Mesenchymal stem cell (in vitro differentiated cells and primary cell): ENCODE data around the gene MSI2.

Source experiments
- DNase-seq: peaks from one replicate; pipeline ENCODE4 v3.0.0-alpha.2; 2013
- H2AFZ ChIP-seq: one replicate; pipeline ENCODE4 v1.6.1; 2013; ENCODE audit warnings: low read depth, mild to moderate bottlenecking, control low read depth, inconsistent platforms, low read length, moderate library complexity
- H2AK5ac ChIP-seq: 2 replicates; pipeline ENCODE4 v1.6.1; 2013; ENCODE audit warnings: low read length, moderate library complexity, mild to moderate bottlenecking, inconsistent platforms; ENCODE audit not compliant: severe bottlenecking
- H2BK120ac ChIP-seq: one replicate; pipeline ENCODE4 v1.6.1; 2013; ENCODE audit warnings: low read depth, mild to moderate bottlenecking, inconsistent platforms, low read length, moderate library complexity
- H2BK12ac ChIP-seq, 2 experiments: one replicate each; pipeline ENCODE4 v1.6.1; 2013; ENCODE audit warnings: inconsistent platforms in 2 of 2, low read length in 2 of 2, mild to moderate bottlenecking in 2 of 2, moderate library complexity in 2 of 2, control low read depth in 1 of 2
- H2BK15ac ChIP-seq: one replicate; pipeline ENCODE4 v1.6.1; 2013; ENCODE audit warnings: mild to moderate bottlenecking, low read depth, inconsistent platforms; ENCODE audit not compliant: poor library complexity, severe bottlenecking
- H2BK5ac ChIP-seq: 2 replicates; pipeline ENCODE4 v1.6.1; 2013; ENCODE audit warnings: low read depth, mild to moderate bottlenecking, low read length, control low read depth, inconsistent platforms; ENCODE audit not compliant: poor library complexity, severe bottlenecking
- H3K14ac ChIP-seq, 2 experiments: one replicate each; pipeline ENCODE4 v1.6.1; 2013; ENCODE audit warnings: inconsistent platforms in 2 of 2, low read length in 2 of 2, control low read depth in 1 of 2, mild to moderate bottlenecking in 1 of 2, moderate library complexity in 1 of 2
- H3K18ac ChIP-seq, 2 experiments: one replicate each; pipeline ENCODE4 v1.6.1; 2013; ENCODE audit warnings: inconsistent platforms in 2 of 2, low read length in 2 of 2, control low read depth in 1 of 2, low read depth in 1 of 2, mild to moderate bottlenecking in 1 of 2
- H3K23ac ChIP-seq, 2 experiments: one replicate each; pipeline ENCODE4 v1.6.1; 2013; ENCODE audit warnings: inconsistent platforms in 2 of 2, low read length in 2 of 2, mild to moderate bottlenecking in 2 of 2, moderate library complexity in 2 of 2, control low read depth in 1 of 2
- H3K27ac ChIP-seq: 2 replicates; pipeline ENCODE4 v1.5.1; 2013; ENCODE audit warnings: mild to moderate bottlenecking, moderate library complexity, low read length, control low read depth, inconsistent platforms; ENCODE audit not compliant: poor library complexity, severe bottlenecking
- H3K27me3 ChIP-seq, 2 experiments: 2 replicates each; pipeline versions ENCODE4 v1.6.1 to v1.7.0; 2013; ENCODE audit warnings: low read length in 2 of 2, mild to moderate bottlenecking in 2 of 2, moderate library complexity in 2 of 2, control low read depth in 1 of 2, inconsistent platforms in 1 of 2; ENCODE audit not compliant: control insufficient read depth in 1 of 2, insufficient read depth in 1 of 2
- H3K36me3 ChIP-seq, 2 experiments: 2 replicates each; pipeline versions ENCODE4 v1.6.1 to v1.7.0; 2013; ENCODE audit warnings: low read length in 2 of 2, control low read depth in 1 of 2, inconsistent platforms in 1 of 2, low read depth in 1 of 2, mild to moderate bottlenecking in 1 of 2; ENCODE audit not compliant: insufficient read depth in 2 of 2, control insufficient read depth in 1 of 2
- H3K4ac ChIP-seq, 2 experiments: one replicate each; pipeline ENCODE4 v1.6.1; 2013; ENCODE audit warnings: inconsistent platforms in 2 of 2, low read length in 2 of 2, mild to moderate bottlenecking in 2 of 2, moderate library complexity in 2 of 2, control low read depth in 1 of 2, low read depth in 1 of 2
- H3K4me1 ChIP-seq: 2 replicates; pipeline ENCODE4 v1.6.1; 2013; ENCODE audit warnings: low read depth, low read length, control low read depth; ENCODE audit not compliant: control insufficient read depth, insufficient read depth
- H3K4me2 ChIP-seq: 2 replicates; pipeline ENCODE4 v1.6.1; 2013; ENCODE audit warnings: low read length, mild to moderate bottlenecking, inconsistent platforms; ENCODE audit not compliant: poor library complexity, severe bottlenecking
- H3K4me3 ChIP-seq, 2 experiments: 2 replicates each; pipeline versions ENCODE4 v1.5.1 to v1.7.0; 2013; ENCODE audit warnings: low read length in 2 of 2, mild to moderate bottlenecking in 2 of 2, control low read depth in 1 of 2, low read depth in 1 of 2; ENCODE audit not compliant: insufficient read depth in 1 of 2
- H3K79me1 ChIP-seq: replicated peaks from 2 replicates; pipeline ENCODE4 v1.6.1; 2013; ENCODE audit warnings: mild to moderate bottlenecking, control low read depth, low read length, inconsistent platforms; ENCODE audit not compliant: poor library complexity, severe bottlenecking
- H3K9ac ChIP-seq: 2 replicates; pipeline ENCODE4 v1.7.0; 2013; ENCODE audit warnings: mild to moderate bottlenecking, low read length, moderate library complexity
- H3K9me3 ChIP-seq: 2 replicates; pipeline ENCODE4 v1.7.0; 2013; ENCODE audit warnings: mild to moderate bottlenecking, low read length; ENCODE audit not compliant: control insufficient read depth
- H4K8ac ChIP-seq: one replicate; pipeline ENCODE4 v1.6.1; 2013; ENCODE audit warnings: inconsistent platforms, mild to moderate bottlenecking, low read length, moderate library complexity
- H4K91ac ChIP-seq: one replicate; pipeline ENCODE4 v1.6.1; 2013; ENCODE audit warnings: mild to moderate bottlenecking, low read length, inconsistent platforms
- WGBS: methylation state at CpG from one replicate; pipeline ENCODE4 v1.1.7; 2013; ENCODE audit warnings: mixed read lengths; 5-methylcytosine and 5-hydroxymethylcytosine counted together

Gene MSI2

GRCh38 chr17:57355090-57355859, 99.0 kb downstream of the MSI2 start:
- H3K27me3 ChIP-seq: no peaks in the 10 kb centered on the region
- no peak overlapping the region for H4K8ac ChIP-seq
- H3K23ac ChIP-seq: no peak overlapping the region
- H3K9me3 ChIP-seq: no peaks in the 10 kb centered on the region
- H3K27ac ChIP-seq: no peak overlapping the region
- H2BK15ac ChIP-seq: peak overlapping the region; percentile 62
- H3K4me1 ChIP-seq: peaks cover 5% of the 10 kb centered on the region
- H3K9ac ChIP-seq: no peak overlapping the region
- H2AFZ ChIP-seq: no peak overlapping the region
- H2BK5ac ChIP-seq: no peak overlapping the region
- no peak overlapping the region for H3K4me2 ChIP-seq
- no peak overlapping the region for H2AK5ac ChIP-seq
- H3K18ac ChIP-seq: no peak overlapping the region
- H3K4me3 ChIP-seq: no peak overlapping the region
- 93% methylated on average over 6 of the region's 6 CpGs for WGBS
- H3K14ac ChIP-seq: no peak overlapping the region
- peak; percentile 23 for DNase-seq
- H3K79me1 ChIP-seq: peaks cover 52% of the 10 kb centered on the region
- peak overlapping the region in 1 of 2 experiments; percentile 0 for H2BK12ac ChIP-seq
- H2BK120ac ChIP-seq: no peak overlapping the region
- H3K4ac ChIP-seq: no peak overlapping the region
- H4K91ac ChIP-seq: no peak overlapping the region
- peaks cover 0 to 14% of the 10 kb centered on the region in 2 experiments for H3K36me3 ChIP-seq

- no peak overlapping the region for H2BK120ac ChIP-seq
- no peak overlapping the region for H3K27ac ChIP-seq
- H3K4me1 ChIP-seq: peaks cover 5% of the 10 kb centered on the region
- H3K27me3 ChIP-seq: no peaks in the 10 kb centered on the region
- H3K14ac ChIP-seq: no peak overlapping the region
- no peaks in the 10 kb centered on the region for H3K9me3 ChIP-seq
- DNase-seq: no peak
- H3K4ac ChIP-seq: no peak overlapping the region
- 88% methylated on average over 4 of the region's 6 CpGs for WGBS
- H4K8ac ChIP-seq: no peak overlapping the region
- H3K79me1 ChIP-seq: peaks cover 44% of the 10 kb centered on the region
- H3K9ac ChIP-seq: no peak overlapping the region
- no peak overlapping the region for H2AFZ ChIP-seq
- peaks cover 0 to 5% of the 10 kb centered on the region in 2 experiments for H3K36me3 ChIP-seq
- H3K4me2 ChIP-seq: no peak overlapping the region
- H3K4me3 ChIP-seq: no peak overlapping the region
- H2BK15ac ChIP-seq: no peak overlapping the region
- H4K91ac ChIP-seq: no peak overlapping the region
- no peak overlapping the region for H2BK5ac ChIP-seq
- no peak overlapping the region for H3K23ac ChIP-seq
- H2AK5ac ChIP-seq: no peak overlapping the region
- no peak overlapping the region for H3K18ac ChIP-seq
- H2BK12ac ChIP-seq: no peak overlapping the region
These were observed 99.9 kb downstream of the MSI2 start for GRCh38 chr17:57356153-57356718.

DNA sequence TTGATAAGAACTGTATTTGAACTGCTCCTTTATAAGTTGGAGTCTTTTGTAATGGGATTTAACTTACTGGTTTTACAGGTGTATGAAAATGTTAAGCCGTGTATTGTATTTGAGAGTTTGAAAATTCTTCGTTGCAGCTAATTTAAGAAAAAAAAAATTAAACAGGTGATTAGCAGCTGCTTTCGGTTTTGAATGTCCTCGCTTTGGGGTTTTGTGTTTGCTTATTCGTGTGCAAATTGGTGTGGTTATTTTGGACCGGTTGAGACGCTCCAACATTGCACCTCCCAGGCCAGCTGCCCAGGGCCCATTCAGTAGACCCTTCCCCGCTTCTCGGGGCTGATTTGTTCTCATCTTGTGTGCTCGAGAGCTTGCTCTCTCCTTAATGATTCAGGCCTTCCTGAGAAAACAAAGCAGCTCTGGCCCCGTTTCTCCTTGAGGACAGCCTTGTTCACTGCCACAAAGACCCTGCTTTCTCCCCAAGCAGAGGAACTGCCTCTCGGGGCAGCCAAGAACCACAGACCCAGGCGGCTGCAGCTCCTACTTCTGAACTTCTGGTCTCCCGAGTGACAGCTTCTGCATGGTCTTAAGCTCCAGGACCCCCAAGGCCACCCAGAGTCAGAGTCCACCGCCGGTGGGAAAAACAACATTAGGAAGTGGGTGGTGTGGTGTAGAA, 100.5 kb downstream of the MSI2 start:
- no peak for DNase-seq
- WGBS: 86% methylated on average over 16 of the region's 16 CpGs
- no peak overlapping the region for H2BK12ac ChIP-seq
- peaks cover 43% of the 10 kb centered on the region for H3K79me1 ChIP-seq
- no peak overlapping the region for H2AK5ac ChIP-seq
- H3K4ac ChIP-seq: no peak overlapping the region
- H4K91ac ChIP-seq: no peak overlapping the region
- no peak overlapping the region for H3K4me2 ChIP-seq
- no peak overlapping the region for H3K18ac ChIP-seq
- H3K36me3 ChIP-seq: peaks cover 0 to 4% of the 10 kb centered on the region in 2 experiments
- no peak overlapping the region for H4K8ac ChIP-seq
- no peak overlapping the region for H2AFZ ChIP-seq
- H3K9ac ChIP-seq: no peak overlapping the region
- H3K4me3 ChIP-seq: no peak overlapping the region
- H2BK5ac ChIP-seq: no peak overlapping the region
- H3K23ac ChIP-seq: no peak overlapping the region
- no peaks in the 10 kb centered on the region for H3K27me3 ChIP-seq
- H3K14ac ChIP-seq: no peak overlapping the region
- H2BK120ac ChIP-seq: no peak overlapping the region
- H3K9me3 ChIP-seq: no peaks in the 10 kb centered on the region
- H3K27ac ChIP-seq: no peak overlapping the region
- peaks cover 5% of the 10 kb centered on the region for H3K4me1 ChIP-seq
- H2BK15ac ChIP-seq: no peak overlapping the region

DNA sequence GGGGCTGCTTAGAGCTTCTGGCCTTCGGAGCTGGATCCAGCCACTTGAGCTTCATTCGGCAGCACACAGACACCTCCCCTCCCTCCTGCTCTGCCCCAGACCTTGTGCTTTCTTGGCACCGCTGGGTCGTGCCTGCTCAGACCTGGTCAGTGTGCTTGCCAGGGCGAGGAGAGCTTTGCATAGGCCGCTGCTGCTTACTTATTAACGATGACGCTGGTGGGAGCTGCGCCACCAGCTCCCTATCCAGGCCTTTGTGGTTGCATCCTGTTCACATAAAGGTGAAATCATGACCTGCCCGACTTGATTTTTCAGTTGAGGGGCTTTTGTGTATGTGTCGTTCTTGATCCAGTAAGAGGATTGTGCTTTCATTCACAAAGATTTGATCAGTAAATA, 101.1 kb downstream of the MSI2 start:
- no peak overlapping the region for H4K8ac ChIP-seq
- H2AK5ac ChIP-seq: no peak overlapping the region
- no peaks in the 10 kb centered on the region for H3K27me3 ChIP-seq
- H2AFZ ChIP-seq: no peak overlapping the region
- no peak for DNase-seq
- no peak overlapping the region for H3K4ac ChIP-seq
- H3K9ac ChIP-seq: no peak overlapping the region
- no peak overlapping the region for H3K27ac ChIP-seq
- H3K9me3 ChIP-seq: no peaks in the 10 kb centered on the region
- H4K91ac ChIP-seq: peak overlapping the region; percentile 47
- no peak overlapping the region for H3K18ac ChIP-seq
- H3K23ac ChIP-seq: no peak overlapping the region
- peaks cover 5% of the 10 kb centered on the region for H3K4me1 ChIP-seq
- no peak overlapping the region for H2BK15ac ChIP-seq
- H3K79me1 ChIP-seq: peaks cover 45% of the 10 kb centered on the region
- no peak overlapping the region for H2BK120ac ChIP-seq
- 94% methylated on average over 11 of the region's 11 CpGs for WGBS
- no peak overlapping the region for H3K14ac ChIP-seq
- H3K4me3 ChIP-seq: no peak overlapping the region
- H2BK5ac ChIP-seq: no peak overlapping the region
- H3K4me2 ChIP-seq: no peak overlapping the region
- no peak overlapping the region for H2BK12ac ChIP-seq
- H3K36me3 ChIP-seq: peaks cover 0 to 4% of the 10 kb centered on the region in 2 experiments
